ENCODE measurements around the gene AKR1A1. TPM values are rescaled to one million over a fixed set of nuclear protein-coding genes. Genes with fewer than 3 reads are reported as not detected.

AKR1A1 gene
- total RNA-seq, 4 donors from 2014 or later, result 57.8 to 91.3 (median 82.1) TPM

DNA sequence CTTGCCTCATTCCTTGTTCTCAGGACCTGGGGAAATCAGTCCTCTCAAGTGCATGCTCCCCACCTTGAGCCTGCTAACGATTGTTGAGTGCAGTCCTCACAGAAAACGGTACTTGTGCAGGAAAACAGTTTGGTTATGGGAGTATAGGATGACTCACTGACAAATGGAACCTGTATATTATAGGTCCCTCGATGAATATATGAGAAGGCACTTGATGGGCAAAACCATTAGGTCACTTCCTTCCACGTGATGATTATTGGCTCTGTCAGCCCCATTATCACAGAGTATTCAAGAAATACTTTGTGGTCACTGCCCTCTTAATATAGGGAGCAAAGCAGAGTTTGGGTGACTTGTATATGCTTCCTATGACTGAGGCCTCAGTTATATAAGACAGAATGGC, 67.0 kb downstream of the AKR1A1 start:
- TF ChIP-seq, protein P1, sequence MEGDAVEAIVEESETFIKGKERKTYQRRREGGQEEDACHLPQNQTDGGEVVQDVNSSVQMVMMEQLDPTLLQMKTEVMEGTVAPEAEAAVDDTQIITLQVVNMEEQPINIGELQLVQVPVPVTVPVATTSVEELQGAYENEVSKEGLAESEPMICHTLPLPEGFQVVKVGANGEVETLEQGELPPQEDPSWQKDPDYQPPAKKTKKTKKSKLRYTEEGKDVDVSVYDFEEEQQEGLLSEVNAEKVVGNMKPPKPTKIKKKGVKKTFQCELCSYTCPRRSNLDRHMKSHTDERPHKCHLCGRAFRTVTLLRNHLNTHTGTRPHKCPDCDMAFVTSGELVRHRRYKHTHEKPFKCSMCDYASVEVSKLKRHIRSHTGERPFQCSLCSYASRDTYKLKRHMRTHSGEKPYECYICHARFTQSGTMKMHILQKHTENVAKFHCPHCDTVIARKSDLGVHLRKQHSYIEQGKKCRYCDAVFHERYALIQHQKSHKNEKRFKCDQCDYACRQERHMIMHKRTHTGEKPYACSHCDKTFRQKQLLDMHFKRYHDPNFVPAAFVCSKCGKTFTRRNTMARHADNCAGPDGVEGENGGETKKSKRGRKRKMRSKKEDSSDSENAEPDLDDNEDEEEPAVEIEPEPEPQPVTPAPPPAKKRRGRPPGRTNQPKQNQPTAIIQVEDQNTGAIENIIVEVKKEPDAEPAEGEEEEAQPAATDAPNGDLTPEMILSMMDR (IDR thresholded peaks at IDR 0.05; ENCODE audit: low read depth), result no peak

DNA sequence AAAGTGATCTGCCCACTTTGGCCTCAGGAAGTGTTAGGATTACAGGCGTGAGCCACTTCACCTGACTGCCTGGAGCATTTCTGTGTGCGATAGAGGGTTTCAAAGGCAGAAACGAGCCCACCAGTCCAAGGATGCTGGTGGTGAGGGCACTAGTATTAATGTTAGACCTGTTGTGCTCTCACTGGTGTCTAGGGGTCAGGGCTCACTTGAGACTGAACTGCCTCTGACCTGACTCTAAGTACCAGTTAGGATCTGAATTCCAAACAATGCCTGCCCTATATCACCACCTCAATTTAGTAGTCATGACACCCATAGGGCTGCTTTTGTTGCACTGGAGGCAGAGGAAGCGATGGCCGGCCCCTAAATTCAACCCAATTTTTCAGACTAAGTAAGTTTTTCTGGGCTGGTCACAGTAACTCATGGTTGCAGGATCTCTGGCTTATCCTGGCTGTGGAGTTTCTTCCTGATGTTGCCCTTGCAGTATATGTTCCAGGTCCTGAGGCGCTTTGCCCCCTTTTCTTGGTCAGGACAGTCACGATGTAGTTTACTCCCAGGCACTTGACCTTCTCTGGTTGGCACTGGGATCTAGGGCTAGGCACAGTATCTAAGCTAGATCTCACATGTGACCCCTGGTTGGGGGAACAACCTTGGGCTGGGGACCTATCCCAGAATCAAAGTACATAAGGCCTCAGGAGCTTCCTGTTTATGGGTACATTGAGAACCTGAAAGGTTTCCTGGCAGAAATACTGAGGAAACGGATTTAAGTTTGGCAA, 68.7 kb downstream of the AKR1A1 start:
- TF ChIP-seq, protein P1 (IDR thresholded peaks at IDR 0.05; ENCODE audit: low read depth), result no peak

Small RNAs within 50 kb of the gene (small RNA-seq; reads per million reads assigned to genes)
- gene AL355480.1, result not detected
- gene AL355480.2, result not detected
- gene AL355480.3, result not detected
- not detected for gene AL355480.4

Other genes starting within 250 kb of the AKR1A1 start
- gene HPDL, start 223.9 kb upstream of the AKR1A1 start, total RNA-seq, result under 1 TPM in 1 of 4 donors, not detected in 3; 0.22 TPM
- 1 to 10 TPM; 5.4 to 7.7 (median 6.9) TPM for gene TOE1, start 210.7 kb upstream of the AKR1A1 start, total RNA-seq
- 10 to 100 TPM in 2 of 4 donors, 1 to 10 TPM in 2; 6.4 to 17.0 (median 10.3) TPM for gene MUTYH, start 210.4 kb upstream of the AKR1A1 start, total RNA-seq
- 10 to 100 TPM in 1 of 4 donors, 1 to 10 TPM in 3; 2.8 to 10.7 (median 6.5) TPM for gene TESK2, start 59.7 kb upstream of the AKR1A1 start, total RNA-seq
- gene CCDC163, start 50.8 kb upstream of the AKR1A1 start, total RNA-seq, result under 1 TPM in 2 of 4 donors, not detected in 2; 0.49 to 0.68 TPM
- gene MMACHC, start 50.5 kb upstream of the AKR1A1 start, total RNA-seq, result 1 to 10 TPM in 3 of 4 donors, under 1 TPM in 1; 0.88 to 4.2 (median 2.8) TPM
- gene PRDX1, start 28.9 kb upstream of the AKR1A1 start, total RNA-seq, result 100 to 1,000 TPM; 159 to 328 (median 216) TPM
- 100 to 1,000 TPM in 1 of 4 donors, 10 to 100 TPM in 3; 43.0 to 106 (median 79.2) TPM for gene NASP, start 33.2 kb downstream of the AKR1A1 start, total RNA-seq
- gene CCDC17, start 73.2 kb downstream of the AKR1A1 start, total RNA-seq, result 1 to 10 TPM in 3 of 4 donors, not detected in 1; 1.0 to 4.1 (median 1.3) TPM
- gene GPBP1L1, start 135.7 kb downstream of the AKR1A1 start, total RNA-seq, result 100 to 1,000 TPM in 3 of 4 donors, 10 to 100 TPM in 1; 85.3 to 124 (median 109) TPM
- 10 to 100 TPM; 17.0 to 29.4 (median 18.4) TPM for gene TMEM69, start 137.4 kb downstream of the AKR1A1 start, total RNA-seq
- gene IPP, start 199.8 kb downstream of the AKR1A1 start, total RNA-seq, result 10 to 100 TPM in 2 of 4 donors, 1 to 10 TPM in 2; 7.3 to 11.4 (median 10.1) TPM

All from subcutaneous adipose tissue (tissue), 4 donors.